ENCODE measurements around the gene NCOR2.

GRCh38 chr12:124561231-124561630 lies 6.2 kb downstream of the NCOR2 start:
- no peak for TF ChIP-seq CTCF (IDR thresholded peaks at IDR 0.05; ENCODE audit: low read depth, low read length)
- TF ChIP-seq MYC (IDR thresholded peaks at IDR 0.05; ENCODE audit: low read depth, low read length), result no peak
- TF ChIP-seq, protein P1, sequence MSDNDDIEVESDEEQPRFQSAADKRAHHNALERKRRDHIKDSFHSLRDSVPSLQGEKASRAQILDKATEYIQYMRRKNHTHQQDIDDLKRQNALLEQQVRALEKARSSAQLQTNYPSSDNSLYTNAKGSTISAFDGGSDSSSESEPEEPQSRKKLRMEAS (IDR thresholded peaks at IDR 0.05; ENCODE audit: low read depth, low read length), result no peak

Measured in NB4 (cell line).